ENCODE data around the gene SLC10A1.

- TF ChIP-seq, protein P1, sequence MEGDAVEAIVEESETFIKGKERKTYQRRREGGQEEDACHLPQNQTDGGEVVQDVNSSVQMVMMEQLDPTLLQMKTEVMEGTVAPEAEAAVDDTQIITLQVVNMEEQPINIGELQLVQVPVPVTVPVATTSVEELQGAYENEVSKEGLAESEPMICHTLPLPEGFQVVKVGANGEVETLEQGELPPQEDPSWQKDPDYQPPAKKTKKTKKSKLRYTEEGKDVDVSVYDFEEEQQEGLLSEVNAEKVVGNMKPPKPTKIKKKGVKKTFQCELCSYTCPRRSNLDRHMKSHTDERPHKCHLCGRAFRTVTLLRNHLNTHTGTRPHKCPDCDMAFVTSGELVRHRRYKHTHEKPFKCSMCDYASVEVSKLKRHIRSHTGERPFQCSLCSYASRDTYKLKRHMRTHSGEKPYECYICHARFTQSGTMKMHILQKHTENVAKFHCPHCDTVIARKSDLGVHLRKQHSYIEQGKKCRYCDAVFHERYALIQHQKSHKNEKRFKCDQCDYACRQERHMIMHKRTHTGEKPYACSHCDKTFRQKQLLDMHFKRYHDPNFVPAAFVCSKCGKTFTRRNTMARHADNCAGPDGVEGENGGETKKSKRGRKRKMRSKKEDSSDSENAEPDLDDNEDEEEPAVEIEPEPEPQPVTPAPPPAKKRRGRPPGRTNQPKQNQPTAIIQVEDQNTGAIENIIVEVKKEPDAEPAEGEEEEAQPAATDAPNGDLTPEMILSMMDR (IDR thresholded peaks at IDR 0.05; ENCODE audit: low read depth, low read length, poor library complexity, severe bottlenecking) = no peak
- TF ChIP-seq EZH2phosphoT487 (IDR thresholded peaks at IDR 0.05; ENCODE audit: borderline replicate concordance, low read length) = no peak
Observed at GRCh38 chr14:69772082-69773017, 24.7 kb downstream of the SLC10A1 start.

Data from DOHH2 (cell line).